ENCODE measurements around the gene MROH2A. TPM values are rescaled to one million over a fixed set of nuclear protein-coding genes. Genes with fewer than 3 reads are reported as not detected.

Gene MROH2A
- total RNA-seq, 1 experiment from 2014 or later, result not detected

- DNase-seq (ENCODE audit: low read depth, low spot score) (no peak), ATAC-seq (no peak)
- Histone ChIP-seq H3K79me2 (ENCODE audit: insufficient read depth, low read length) (no peaks in the 10 kb centered on the region), H3K4me3 (replicated peaks in 1 of 2; ENCODE audit: low read depth in 1 of 2, low read length in 2 of 2) (no peak overlapping the region), H3K36me3 (ENCODE audit: control insufficient read depth in 1 of 2, insufficient read depth in 2 of 2, low read length in 2 of 2) (no peaks in the 10 kb centered on the region), H3K9me2 (ENCODE audit: insufficient read depth) (no peaks in the 10 kb centered on the region), H3K4me1 (ENCODE audit: control insufficient read depth in 1 of 2, insufficient read depth in 2 of 2, low read length in 2 of 2) (no peaks in the 10 kb centered on the region), H3K27ac (ENCODE audit: low read depth, low read length) (no peak overlapping the region), H3K27me3 (ENCODE audit: insufficient read depth, low read length) (no peaks in the 10 kb centered on the region), H2AFZ (ENCODE audit: low read depth, low read length, poor library complexity, severe bottlenecking) (no peak overlapping the region), H3K4me2 (ENCODE audit: low read length) (no peak overlapping the region), H3K9ac (ENCODE audit: low read length) (no peak overlapping the region), H4K20me1 (ENCODE audit: insufficient read depth) (no peaks in the 10 kb centered on the region), H3K9me3 (ENCODE audit: control insufficient read depth in 1 of 2, insufficient read depth in 1 of 2, low read depth in 1 of 2, low read length in 2 of 2) (no peaks in the 10 kb centered on the region)
- TF ChIP-seq POLR2A (IDR thresholded peaks at IDR 0.05; ENCODE audit: borderline replicate concordance, extremely low read depth, insufficient read depth, insufficient read length), result no peak
- no peak for TF ChIP-seq REST (IDR thresholded peaks at IDR 0.05; ENCODE audit: low read depth)
- no peak for TF ChIP-seq ELF1 (IDR thresholded peaks at IDR 0.05; ENCODE audit: borderline replicate concordance, low read depth)
- TF ChIP-seq JUND (IDR thresholded peaks at IDR 0.05), result no peak
- no peak for TF ChIP-seq FOSL1 (IDR thresholded peaks at IDR 0.05; ENCODE audit: low read depth)
- TF ChIP-seq CEBPB (IDR thresholded peaks at IDR 0.05; ENCODE audit: low read depth), result no peak
- ChIA-PET RAD21 (ENCODE audit: low non-redundant PET in 1 of 2, low total read pairs in 2 of 2, uncharacterized antibody in 2 of 2, unreplicated experiment in 2 of 2) (no interaction called here), CTCF (no interaction called here), POLR2A (no interaction called here)
- intact Hi-C loops (cut with micrococcal nuclease), result no loop called here
- BruUV-seq (replicated peaks), result no TSS peak
Measured at GRCh38 chr2:233758141-233758540, 20.0 kb upstream of the MROH2A start.

GRCh38 chr2:233758849-233759248, 19.3 kb upstream of the MROH2A start:
- H3K9me2 ChIP-seq (ENCODE audit: insufficient read depth), result no peaks in the 10 kb centered on the region
- CTCF ChIA-PET, result no interaction called here
- no TSS peak for BruUV-seq (replicated peaks)
- H3K4me3 ChIP-seq (replicated peaks in 1 of 2; ENCODE audit: low read depth in 1 of 2, low read length in 2 of 2), result no peak overlapping the region
- no peak overlapping the region for H3K9ac ChIP-seq (ENCODE audit: low read length)
- no peak overlapping the region for H2AFZ ChIP-seq (ENCODE audit: low read depth, low read length, poor library complexity, severe bottlenecking)
- DNase-seq (ENCODE audit: low read depth, low spot score) (no peak), ATAC-seq (no peak)
- RAD21 ChIA-PET (ENCODE audit: low non-redundant PET in 1 of 2, low total read pairs in 2 of 2, uncharacterized antibody in 2 of 2, unreplicated experiment in 2 of 2), result no interaction called here
- H3K4me2 ChIP-seq (ENCODE audit: low read length), result no peak overlapping the region
- POLR2A ChIA-PET, result no interaction called here
- TF ChIP-seq REST (IDR thresholded peaks at IDR 0.05; ENCODE audit: low read depth), result no peak
- no peak for TF ChIP-seq CEBPB (IDR thresholded peaks at IDR 0.05; ENCODE audit: low read depth)
- H3K9me3 ChIP-seq (ENCODE audit: control insufficient read depth in 1 of 2, insufficient read depth in 1 of 2, low read depth in 1 of 2, low read length in 2 of 2), result no peaks in the 10 kb centered on the region
- H3K79me2 ChIP-seq (ENCODE audit: insufficient read depth, low read length), result no peaks in the 10 kb centered on the region
- no peaks in the 10 kb centered on the region for H3K27me3 ChIP-seq (ENCODE audit: insufficient read depth, low read length)
- no peak overlapping the region for H3K27ac ChIP-seq (ENCODE audit: low read depth, low read length)
- H3K36me3 ChIP-seq (ENCODE audit: control insufficient read depth in 1 of 2, insufficient read depth in 2 of 2, low read length in 2 of 2), result no peaks in the 10 kb centered on the region
- H4K20me1 ChIP-seq (ENCODE audit: insufficient read depth), result no peaks in the 10 kb centered on the region
- intact Hi-C loops (cut with micrococcal nuclease), result no loop called here
- H3K4me1 ChIP-seq (ENCODE audit: control insufficient read depth in 1 of 2, insufficient read depth in 2 of 2, low read length in 2 of 2), result no peaks in the 10 kb centered on the region

Data from HCT116 (cell line).